Measurements from ENCODE around the gene DESI2. TPM values are rescaled to one million over a fixed set of nuclear protein-coding genes. Genes with fewer than 3 reads are reported as not detected.

Gene DESI2
- total RNA-seq, result 10 to 100 TPM; 26.9 to 31.7 TPM

- Mint-ChIP-seq H3K27ac (peak within 1 kb of the TSS; percentile 66 to 88), H3K36me3 (peaks cover 6% of the 10 kb centered on the region), H3K4me3 (peak within 1 kb of the TSS; percentile 85), H3K4me1 (ENCODE audit: low read depth in 2 of 2) (peaks cover 20 to 22% of the 10 kb centered on the region in 2 donors), H3K9me3 (no peaks in the 10 kb centered on the region), H3K27me3 (no peaks in the 10 kb centered on the region)
- DNase-seq (ENCODE audit: low spot score) (peak; percentile 99), ATAC-seq (peak; percentile 96 to 97)
These were observed at the start of gene DESI2 for GRCh38 chr1:244652623-244653438. Gene DESI2, plus strand, starts transcription at chr1:244653126. Its CDS starts 188 bp downstream, at chr1:244653314.

- H3K4me1 Mint-ChIP-seq (ENCODE audit: low read depth in 2 of 2), result peaks cover 0 to 11% of the 10 kb centered on the region in 2 donors
- DNase-seq (ENCODE audit: low spot score) (no peak), ATAC-seq (no peak)
- no peak overlapping the region for H3K27ac Mint-ChIP-seq
- H3K27me3 Mint-ChIP-seq, result peaks cover 16 to 31% of the 10 kb centered on the region in 2 donors
- H3K9me3 Mint-ChIP-seq, result no peaks in the 10 kb centered on the region
- H3K36me3 Mint-ChIP-seq, result no peaks in the 10 kb centered on the region
- no peak overlapping the region for H3K4me3 Mint-ChIP-seq
These were observed 49.4 kb upstream of the DESI2 start for GRCh38 chr1:244603498-244603897.

GRCh38 chr1:244605835-244606370, 47.0 kb upstream of the DESI2 start:
- DNase-seq (ENCODE audit: low spot score) (no peak), ATAC-seq (no peak)
- Mint-ChIP-seq H3K4me1 (ENCODE audit: low read depth in 2 of 2) (no peaks in the 10 kb centered on the region), H3K27ac (no peak overlapping the region), H3K9me3 (no peaks in the 10 kb centered on the region), H3K36me3 (no peaks in the 10 kb centered on the region), H3K4me3 (no peak overlapping the region), H3K27me3 (peaks cover 8 to 22% of the 10 kb centered on the region in 2 donors)

GRCh38 chr1:244614113-244614836, 38.7 kb upstream of the DESI2 start:
- DNase-seq (ENCODE audit: low spot score) (no peak), ATAC-seq (no peak)
- Mint-ChIP-seq H3K36me3 (no peaks in the 10 kb centered on the region), H3K27ac (no peak overlapping the region), H3K27me3 (peaks cover 13 to 16% of the 10 kb centered on the region in 2 donors), H3K9me3 (no peaks in the 10 kb centered on the region), H3K4me1 (ENCODE audit: low read depth in 2 of 2) (no peaks in the 10 kb centered on the region), H3K4me3 (no peak overlapping the region)

- DNase-seq (ENCODE audit: low spot score), result no peak
- no peak overlapping the region for H3K4me3 Mint-ChIP-seq
These were observed 38.0 kb upstream of the DESI2 start for GRCh38 chr1:244614879-244615278.

GRCh38 chr1:244615301-244615700, 37.6 kb upstream of the DESI2 start:
- Mint-ChIP-seq H3K4me1 (ENCODE audit: low read depth in 2 of 2) (no peaks in the 10 kb centered on the region), H3K4me3 (no peak overlapping the region), H3K27me3 (peaks cover 13 to 16% of the 10 kb centered on the region in 2 donors), H3K9me3 (no peaks in the 10 kb centered on the region), H3K27ac (no peak overlapping the region), H3K36me3 (no peaks in the 10 kb centered on the region)
- no peak for DNase-seq (ENCODE audit: low spot score)
- ATAC-seq, result no peak

More at GRCh38 chr1:244614879-244615278, 38.0 kb upstream of the DESI2 start:
- Mint-ChIP-seq H3K36me3 (no peaks in the 10 kb centered on the region), H3K27me3 (peaks cover 13 to 16% of the 10 kb centered on the region in 2 donors), H3K4me1 (ENCODE audit: low read depth in 2 of 2) (no peaks in the 10 kb centered on the region), H3K9me3 (no peaks in the 10 kb centered on the region), H3K27ac (no peak overlapping the region)
- ATAC-seq, result no peak

- no peak overlapping the region for H3K4me3 Mint-ChIP-seq
- H3K27ac Mint-ChIP-seq, result no peak overlapping the region
- DNase-seq (ENCODE audit: low spot score) (no peak), ATAC-seq (no peak)
- no peaks in the 10 kb centered on the region for H3K36me3 Mint-ChIP-seq
- peaks cover 0 to 7% of the 10 kb centered on the region in 2 donors for H3K4me1 Mint-ChIP-seq (ENCODE audit: low read depth in 2 of 2)
- H3K9me3 Mint-ChIP-seq, result no peaks in the 10 kb centered on the region
- peaks cover 8 to 30% of the 10 kb centered on the region in 2 donors for H3K27me3 Mint-ChIP-seq
These were observed 26.2 kb upstream of the DESI2 start for GRCh38 chr1:244626709-244627108.

- Mint-ChIP-seq H3K4me3 (no peak overlapping the region), H3K9me3 (no peaks in the 10 kb centered on the region), H3K27me3 (peaks cover 8 to 37% of the 10 kb centered on the region in 2 donors), H3K27ac (no peak overlapping the region), H3K36me3 (no peaks in the 10 kb centered on the region), H3K4me1 (ENCODE audit: low read depth in 2 of 2) (peaks cover 0 to 7% of the 10 kb centered on the region in 2 donors)
- ATAC-seq (no peak), DNase-seq (ENCODE audit: low spot score) (no peak)
These were observed 24.1 kb upstream of the DESI2 start for GRCh38 chr1:244628789-244629188.

- no peaks in the 10 kb centered on the region for H3K36me3 Mint-ChIP-seq
- H3K27me3 Mint-ChIP-seq, result peaks cover 0 to 22% of the 10 kb centered on the region in 2 donors
- no peaks in the 10 kb centered on the region for H3K4me1 Mint-ChIP-seq (ENCODE audit: low read depth in 2 of 2)
- no peak overlapping the region for H3K27ac Mint-ChIP-seq
- ATAC-seq (no peak), DNase-seq (ENCODE audit: low spot score) (no peak)
- H3K9me3 Mint-ChIP-seq, result no peaks in the 10 kb centered on the region
- no peak overlapping the region for H3K4me3 Mint-ChIP-seq
These were observed 19.8 kb upstream of the DESI2 start for GRCh38 chr1:244633140-244633539.

- Mint-ChIP-seq H3K27ac (no peak overlapping the region), H3K9me3 (no peaks in the 10 kb centered on the region), H3K4me1 (ENCODE audit: low read depth in 2 of 2) (no peaks in the 10 kb centered on the region), H3K4me3 (no peak overlapping the region), H3K27me3 (peaks cover under 1 to 16% of the 10 kb centered on the region in 2 donors), H3K36me3 (no peaks in the 10 kb centered on the region)
- DNase-seq (ENCODE audit: low spot score) (no peak), ATAC-seq (no peak)
These were observed 18.4 kb upstream of the DESI2 start for GRCh38 chr1:244634546-244634945.

GRCh38 chr1:244636488-244637259, 16.3 kb upstream of the DESI2 start:
- no peak overlapping the region for H3K4me3 Mint-ChIP-seq
- H3K27me3 Mint-ChIP-seq, result peaks cover 9 to 12% of the 10 kb centered on the region in 2 donors
- no peak for ATAC-seq

GRCh38 chr1:244639561-244639960, 13.4 kb upstream of the DESI2 start:
- H3K36me3 Mint-ChIP-seq, result no peaks in the 10 kb centered on the region
- H3K4me3 Mint-ChIP-seq, result no peak overlapping the region
- no peaks in the 10 kb centered on the region for H3K9me3 Mint-ChIP-seq
- DNase-seq (ENCODE audit: low spot score) (no peak), ATAC-seq (no peak)
- peaks cover 13 to 17% of the 10 kb centered on the region in 2 donors for H3K27me3 Mint-ChIP-seq
- no peaks in the 10 kb centered on the region for H3K4me1 Mint-ChIP-seq (ENCODE audit: low read depth in 2 of 2)
- H3K27ac Mint-ChIP-seq, result no peak overlapping the region

More at GRCh38 chr1:244636488-244637259, 16.3 kb upstream of the DESI2 start:
- DNase-seq (ENCODE audit: low spot score), result no peak
- no peaks in the 10 kb centered on the region for H3K36me3 Mint-ChIP-seq
- H3K9me3 Mint-ChIP-seq, result no peaks in the 10 kb centered on the region
- no peak overlapping the region for H3K27ac Mint-ChIP-seq
- no peaks in the 10 kb centered on the region for H3K4me1 Mint-ChIP-seq (ENCODE audit: low read depth in 2 of 2)

GRCh38 chr1:244640917-244641316, 12.0 kb upstream of the DESI2 start:
- ATAC-seq, result no peak
- no peak overlapping the region for H3K4me3 Mint-ChIP-seq
- no peaks in the 10 kb centered on the region for H3K9me3 Mint-ChIP-seq
- no peaks in the 10 kb centered on the region for H3K4me1 Mint-ChIP-seq (ENCODE audit: low read depth in 2 of 2)
- H3K36me3 Mint-ChIP-seq, result no peaks in the 10 kb centered on the region
- H3K27ac Mint-ChIP-seq, result no peak overlapping the region
- H3K27me3 Mint-ChIP-seq, result peaks cover 13 to 17% of the 10 kb centered on the region in 2 donors
- no peak for DNase-seq (ENCODE audit: low spot score)

All from natural killer cell treated with Interleukin-12 subunit alpha and Interleukin-12 subunit beta and Interleukin-15 and Interleukin-18, amount 100 ng/mL, for 72 hours (primary cell).